ENCODE data around the gene EFCAB12.

Gene EFCAB12

DNA sequence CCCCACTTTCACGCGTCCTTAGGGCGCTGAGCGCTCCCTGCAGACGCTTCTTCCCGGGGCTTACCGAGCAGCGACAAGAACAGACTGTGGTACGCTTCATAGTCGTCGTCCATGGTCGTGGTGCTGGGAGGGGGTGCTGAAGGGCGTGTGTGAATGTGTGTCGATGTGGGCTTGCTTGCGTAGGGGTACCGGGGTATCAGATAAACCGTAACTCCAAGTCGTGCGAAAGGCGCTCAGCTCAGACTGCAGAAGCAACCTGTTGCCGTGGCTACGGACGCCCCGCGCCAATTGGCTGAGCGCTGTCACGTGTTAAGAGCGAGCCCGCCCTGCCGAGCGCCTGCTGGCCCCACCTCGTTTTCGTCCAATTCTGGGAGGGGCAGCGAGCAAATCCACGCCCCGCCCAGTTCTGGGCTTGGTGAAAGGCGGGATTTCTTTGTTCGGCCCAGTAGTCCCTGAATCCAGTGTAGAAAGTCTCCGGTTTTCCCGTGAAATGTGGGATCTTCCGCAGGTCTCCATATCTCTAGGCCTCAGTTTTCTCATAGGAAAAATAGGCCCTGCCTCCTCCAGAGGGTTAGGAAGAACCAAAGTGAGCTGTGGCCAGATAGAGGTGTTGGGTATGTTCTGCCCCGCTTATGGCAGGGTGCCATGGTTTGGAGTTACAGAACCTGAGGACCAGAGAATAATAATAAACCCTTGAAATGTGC, at the start of gene EFCAB12:
TSS of gene EFCAB12 (minus strand) at position 261 of the 704 bp plus-strand sequence. CDS start at position 113, 148 bp downstream.
- peak; percentile 92 for DNase-seq (ENCODE audit: low spot score)

- no peak for DNase-seq (ENCODE audit: low spot score)
These were observed 48.1 kb upstream of the EFCAB12 start for GRCh38 chr3:129476586-129476985.

DNA sequence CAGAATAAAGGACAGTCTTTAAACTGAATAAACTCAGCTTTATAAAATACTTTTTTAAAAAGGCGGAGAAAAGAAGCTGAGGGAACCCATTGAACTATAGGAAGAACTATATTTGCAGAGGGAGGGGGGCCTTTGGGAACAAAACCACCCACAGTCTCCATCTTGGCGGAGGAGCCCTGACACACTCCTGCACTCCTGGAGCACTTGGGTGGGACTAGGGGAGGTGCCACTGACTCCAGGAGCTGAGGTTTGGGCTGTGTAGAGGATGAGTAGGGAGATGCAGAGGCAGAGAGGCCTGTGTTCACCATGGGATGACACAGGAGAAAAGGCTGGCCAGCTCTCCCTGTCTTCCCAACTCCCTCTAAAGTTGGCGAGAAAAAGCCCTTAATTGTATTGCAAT, 47.4 kb upstream of the EFCAB12 start:
- no peak for DNase-seq (ENCODE audit: low spot score)

GRCh38 chr3:129474984-129475804, 46.8 kb upstream of the EFCAB12 start:
- no peak for DNase-seq (ENCODE audit: low spot score)

- no peak for DNase-seq (ENCODE audit: low spot score)
These were observed 45.3 kb upstream of the EFCAB12 start for GRCh38 chr3:129473769-129474152.

- no peak for DNase-seq (ENCODE audit: low spot score)
These were observed 44.8 kb upstream of the EFCAB12 start for GRCh38 chr3:129473067-129473768.

- no peak for DNase-seq (ENCODE audit: low spot score)
These were observed 42.4 kb upstream of the EFCAB12 start for GRCh38 chr3:129470861-129471260.

- DNase-seq (ENCODE audit: low spot score): no peak
These were observed 40.6 kb upstream of the EFCAB12 start for GRCh38 chr3:129469026-129469425.

- no peak for DNase-seq (ENCODE audit: low spot score)
These were observed 39.5 kb upstream of the EFCAB12 start for GRCh38 chr3:129467932-129468331.

GRCh38 chr3:129463716-129464115, 35.3 kb upstream of the EFCAB12 start:
- DNase-seq (ENCODE audit: low spot score): no peak

- DNase-seq (ENCODE audit: low spot score): no peak
These were observed 34.7 kb upstream of the EFCAB12 start for GRCh38 chr3:129463094-129463493.

GRCh38 chr3:129462361-129462968, 34.0 kb upstream of the EFCAB12 start:
- no peak for DNase-seq (ENCODE audit: low spot score)

- no peak for DNase-seq (ENCODE audit: low spot score)
These were observed 33.2 kb upstream of the EFCAB12 start for GRCh38 chr3:129461461-129462146.

DNA sequence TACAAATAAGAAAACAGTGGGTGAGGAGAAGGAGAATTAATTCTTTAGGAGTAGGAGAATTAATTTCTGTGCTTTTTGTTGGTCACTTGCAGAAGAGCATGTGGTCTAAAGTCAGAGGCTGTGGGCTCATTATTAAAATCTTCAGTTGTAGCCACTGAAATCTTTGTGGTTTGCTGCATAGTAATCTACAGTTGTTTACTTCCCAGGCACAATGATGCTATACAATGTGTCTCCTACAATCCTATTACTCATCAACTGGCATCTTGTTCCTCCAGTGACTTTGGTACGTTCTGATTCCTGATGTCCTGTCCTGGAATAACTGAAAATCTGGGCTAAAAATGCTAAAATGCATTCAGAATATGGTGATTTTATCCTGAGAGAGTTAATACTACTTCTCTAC, 32.6 kb upstream of the EFCAB12 start:
- DNase-seq (ENCODE audit: low spot score): no peak

DNA sequence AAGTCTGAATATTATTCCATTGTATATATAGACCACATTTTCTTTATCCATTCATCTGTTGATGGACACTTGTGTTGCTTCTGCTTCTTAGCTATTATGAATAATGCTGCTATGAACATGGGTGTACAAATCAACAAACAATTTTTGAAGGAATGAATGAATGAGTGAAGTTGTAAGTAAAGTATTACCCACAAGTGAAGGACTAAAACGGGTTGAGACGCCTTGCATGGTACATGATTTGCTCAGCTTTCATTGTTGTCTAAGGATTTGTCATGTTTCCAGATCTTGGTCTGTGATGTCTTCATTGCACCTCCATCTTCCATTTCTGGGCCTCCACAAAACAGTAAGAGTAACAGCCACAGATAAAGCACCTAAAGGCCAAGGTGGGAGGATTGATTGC, 32.1 kb upstream of the EFCAB12 start:
- no peak for DNase-seq (ENCODE audit: low spot score)

- no peak for DNase-seq (ENCODE audit: low spot score)
These were observed 31.7 kb upstream of the EFCAB12 start for GRCh38 chr3:129460155-129460554.

- no peak for DNase-seq (ENCODE audit: low spot score)
These were observed 25.3 kb upstream of the EFCAB12 start for GRCh38 chr3:129453732-129454131.

GRCh38 chr3:129449279-129450115, 21.1 kb upstream of the EFCAB12 start:
- no peak for DNase-seq (ENCODE audit: low spot score)

DNA sequence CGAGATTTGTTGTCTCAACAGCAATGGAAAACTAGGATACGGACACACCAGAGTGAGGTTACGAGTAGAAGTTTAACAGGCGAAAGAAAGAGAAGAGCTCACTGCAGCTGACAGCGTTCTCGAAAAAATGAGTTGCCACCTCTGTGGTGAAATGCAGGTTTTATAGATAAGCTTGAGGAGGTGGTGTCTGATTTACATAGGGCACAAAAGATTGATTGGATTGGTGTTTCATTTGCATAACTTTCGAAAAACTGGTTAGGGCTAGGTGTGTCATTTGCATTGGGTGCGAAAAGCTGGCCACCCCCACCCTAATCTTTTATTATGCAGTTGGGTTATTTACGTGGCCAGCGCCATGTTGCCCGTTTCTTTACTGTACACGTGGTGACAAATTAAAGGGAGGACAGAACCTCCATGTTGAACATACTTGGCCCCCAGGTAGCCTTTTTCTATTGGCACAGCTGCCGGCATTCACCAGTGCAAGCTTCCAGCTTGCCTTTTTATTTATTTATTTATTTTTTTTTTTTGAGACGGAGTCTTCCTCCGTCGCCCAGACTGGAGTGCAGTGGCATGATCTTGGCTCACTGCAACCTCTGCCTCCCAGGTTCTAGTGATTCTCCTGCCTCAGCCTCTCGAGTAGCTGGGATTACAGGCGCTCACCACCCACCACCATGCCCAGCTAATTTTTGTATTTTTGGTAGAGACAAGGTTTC, 19.9 kb upstream of the EFCAB12 start:
- DNase-seq (ENCODE audit: low spot score): no peak

GRCh38 chr3:129446926-129447325, 18.5 kb upstream of the EFCAB12 start:
- no peak for DNase-seq (ENCODE audit: low spot score)
